H1 (cell line): ENCODE results near the gene ZDHHC11.

Experiments
- CHD2 ChIP-seq: IDR thresholded peaks from 2 replicates; pipeline ENCODE4 v1.6.1; 2012; ENCODE audit warnings: low read length, improper control_type of control experiment
- KDM4A ChIP-seq: IDR thresholded peaks from one replicate; pipeline ENCODE4 v1.7.1; 2012; ENCODE audit warnings: low read depth, mild to moderate bottlenecking, moderate library complexity, low read length, inconsistent platforms; ENCODE audit not compliant: severe bottlenecking
- MAX ChIP-seq: IDR thresholded peaks from 2 replicates; pipeline ENCODE4 v1.6.1; 2012; ENCODE audit warnings: inconsistent platforms
- NRF1 ChIP-seq: IDR thresholded peaks from 2 replicates; pipeline ENCODE4 v1.6.1; 2011; ENCODE audit warnings: mild to moderate bottlenecking, low read depth, low read length, improper control_type of control experiment
- RAD21 ChIP-seq, 2 experiments: IDR thresholded peaks in 1 of 2; conservative IDR thresholded peaks in 1 of 2; 2 replicates each; pipeline ENCODE4 v1.6.1; 2011; ENCODE audit warnings: low read depth in 2 of 2, low read length in 2 of 2, improper control_type of control experiment in 1 of 2, inconsistent platforms in 1 of 2, mild to moderate bottlenecking in 1 of 2, moderate library complexity in 1 of 2
- SIN3A ChIP-seq, 2 experiments: IDR thresholded peaks in 1 of 2; conservative IDR thresholded peaks in 1 of 2; 2 replicates each; pipeline ENCODE4 v1.6.1; 2011 to 2012; ENCODE audit warnings: low read length in 2 of 2, improper control_type of control experiment in 1 of 2, low read depth in 1 of 2, mild to moderate bottlenecking in 1 of 2
- SP1 ChIP-seq: IDR thresholded peaks from 2 replicates; pipeline ENCODE4 v1.6.1; 2011; ENCODE audit warnings: low read depth, low read length
- SRF ChIP-seq: IDR thresholded peaks from 2 replicates; pipeline ENCODE4 v1.6.1; 2011; ENCODE audit warnings: mild to moderate bottlenecking, low read depth, low read length, moderate library complexity
- YY1 ChIP-seq: IDR thresholded peaks from 2 replicates; pipeline ENCODE4 v1.6.1; 2011; ENCODE audit warnings: low read depth, mild to moderate bottlenecking, low read length
- TF ChIP-seq, protein P1 (sequence below), 3 experiments: IDR thresholded peaks; 1 replicate in 2 of 3; 2 replicates in 1 of 3; pipeline versions ENCODE4 v1.5.1 to v1.6.1; 2011; ENCODE audit warnings: low read length in 3 of 3, mild to moderate bottlenecking in 3 of 3, inconsistent platforms in 2 of 3, low read depth in 1 of 3, moderate library complexity in 1 of 3; ENCODE audit not compliant: insufficient read depth in 1 of 3; ENCODE audit errors: control extremely low read depth in 1 of 3

- TF ChIP-seq KDM4A (no peak), CHD2 (no peak), YY1 (no peak), RAD21 (IDR thresholded peaks at IDR 0.05 in 1 of 2, conservative IDR thresholded peaks at IDR 0.05 in 1 of 2; ENCODE audit: low read depth in 2 of 2, low read length in 2 of 2) (no peak), SP1 (no peak), NRF1 (no peak), SIN3A (conservative IDR thresholded peaks at IDR 0.05 in 1 of 2, IDR thresholded peaks at IDR 0.05 in 1 of 2; ENCODE audit: low read depth in 1 of 2, low read length in 2 of 2) (no peak), MAX (no peak), SRF (no peak)
- TF ChIP-seq, protein P1, sequence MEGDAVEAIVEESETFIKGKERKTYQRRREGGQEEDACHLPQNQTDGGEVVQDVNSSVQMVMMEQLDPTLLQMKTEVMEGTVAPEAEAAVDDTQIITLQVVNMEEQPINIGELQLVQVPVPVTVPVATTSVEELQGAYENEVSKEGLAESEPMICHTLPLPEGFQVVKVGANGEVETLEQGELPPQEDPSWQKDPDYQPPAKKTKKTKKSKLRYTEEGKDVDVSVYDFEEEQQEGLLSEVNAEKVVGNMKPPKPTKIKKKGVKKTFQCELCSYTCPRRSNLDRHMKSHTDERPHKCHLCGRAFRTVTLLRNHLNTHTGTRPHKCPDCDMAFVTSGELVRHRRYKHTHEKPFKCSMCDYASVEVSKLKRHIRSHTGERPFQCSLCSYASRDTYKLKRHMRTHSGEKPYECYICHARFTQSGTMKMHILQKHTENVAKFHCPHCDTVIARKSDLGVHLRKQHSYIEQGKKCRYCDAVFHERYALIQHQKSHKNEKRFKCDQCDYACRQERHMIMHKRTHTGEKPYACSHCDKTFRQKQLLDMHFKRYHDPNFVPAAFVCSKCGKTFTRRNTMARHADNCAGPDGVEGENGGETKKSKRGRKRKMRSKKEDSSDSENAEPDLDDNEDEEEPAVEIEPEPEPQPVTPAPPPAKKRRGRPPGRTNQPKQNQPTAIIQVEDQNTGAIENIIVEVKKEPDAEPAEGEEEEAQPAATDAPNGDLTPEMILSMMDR (IDR thresholded peaks at IDR 0.05; ENCODE audit: control extremely low read depth in 1 of 3, insufficient read depth in 1 of 3, low read depth in 1 of 3, low read length in 3 of 3): no peak
Measured at GRCh38 chr5:856531-857425, 6.0 kb upstream of the ZDHHC11 start.
